ENCODE data around the gene REPS2. TPM values are rescaled to one million over a fixed set of nuclear protein-coding genes. Genes with fewer than 3 reads are reported as not detected.

REPS2 gene
- total RNA-seq, 1 donor from 2014 or later: not detected

DNA sequence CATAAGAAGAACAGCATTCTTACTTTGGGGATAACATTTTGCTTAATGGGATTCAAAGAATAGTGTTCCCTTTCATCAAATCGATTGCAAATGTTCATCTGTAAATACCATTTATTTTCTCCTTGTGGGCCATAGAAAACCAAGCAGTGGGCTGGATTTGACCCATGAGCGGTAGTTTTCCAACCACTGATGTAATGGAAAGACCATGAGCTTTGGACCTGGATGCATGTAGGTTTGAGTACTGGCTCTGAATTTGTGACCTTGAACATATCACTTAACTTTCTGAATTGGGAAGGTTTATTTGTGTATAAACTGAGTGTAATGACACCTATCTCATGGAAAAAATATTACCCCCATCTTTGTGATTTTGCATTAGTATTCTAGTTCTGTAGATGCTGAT lies 54.3 kb downstream of the REPS2 start:
- intact Hi-C loops (cut with micrococcal nuclease): no loop called here

- intact Hi-C loops (cut with micrococcal nuclease): no loop called here
These were observed 59.4 kb downstream of the REPS2 start for GRCh38 chrX:17005712-17006368.

- intact Hi-C loops (cut with micrococcal nuclease): no loop called here
These were observed 60.8 kb downstream of the REPS2 start for GRCh38 chrX:17007134-17007768.

- intact Hi-C loops (cut with micrococcal nuclease): no loop called here
These were observed 63.6 kb downstream of the REPS2 start for GRCh38 chrX:17009856-17010625.

DNA sequence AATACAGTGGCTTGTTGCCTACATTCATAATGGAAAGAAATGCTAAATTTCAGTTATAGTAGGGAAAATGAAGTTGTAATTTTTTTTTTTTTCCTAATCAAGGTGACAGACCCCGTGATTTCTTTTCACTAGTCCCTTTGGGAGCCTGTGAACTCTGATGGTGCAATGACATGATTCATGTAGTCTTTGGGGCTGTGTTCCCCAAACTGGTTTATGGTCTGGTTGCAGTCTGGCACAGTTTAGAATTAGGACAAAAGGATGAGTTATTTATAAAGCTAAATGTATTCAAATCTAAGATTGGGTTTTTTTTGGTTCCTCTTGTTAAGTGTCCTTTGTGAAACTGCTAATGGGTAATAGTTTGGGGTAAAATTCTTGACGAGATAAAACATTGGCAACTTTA lies 66.0 kb downstream of the REPS2 start:
- intact Hi-C loops (cut with micrococcal nuclease): no loop called here

GRCh38 chrX:17014216-17014615 lies 67.8 kb downstream of the REPS2 start:
- intact Hi-C loops (cut with micrococcal nuclease): no loop called here

DNA sequence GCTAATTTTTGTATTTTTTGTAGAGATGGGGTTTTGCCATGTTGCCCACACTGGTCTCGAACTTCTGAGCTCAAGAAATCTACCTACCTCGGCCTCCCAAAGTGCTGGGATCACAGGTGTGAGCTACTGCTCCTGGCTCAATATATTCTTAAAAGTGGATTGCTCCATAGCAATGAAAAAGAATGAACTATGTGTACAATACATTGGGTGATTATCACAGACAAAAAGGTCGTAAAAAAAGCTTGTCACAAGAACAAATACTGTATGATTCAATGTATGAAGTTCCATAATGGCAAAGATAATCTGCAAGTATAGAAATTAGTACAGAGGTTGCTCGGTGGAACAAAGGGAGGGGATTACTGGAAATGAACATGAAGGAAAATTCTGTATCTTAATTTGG lies 70.7 kb downstream of the REPS2 start:
- intact Hi-C loops (cut with micrococcal nuclease): no loop called here

- intact Hi-C loops (cut with micrococcal nuclease): no loop called here
These were observed 73.9 kb downstream of the REPS2 start for GRCh38 chrX:17020356-17020755.

DNA sequence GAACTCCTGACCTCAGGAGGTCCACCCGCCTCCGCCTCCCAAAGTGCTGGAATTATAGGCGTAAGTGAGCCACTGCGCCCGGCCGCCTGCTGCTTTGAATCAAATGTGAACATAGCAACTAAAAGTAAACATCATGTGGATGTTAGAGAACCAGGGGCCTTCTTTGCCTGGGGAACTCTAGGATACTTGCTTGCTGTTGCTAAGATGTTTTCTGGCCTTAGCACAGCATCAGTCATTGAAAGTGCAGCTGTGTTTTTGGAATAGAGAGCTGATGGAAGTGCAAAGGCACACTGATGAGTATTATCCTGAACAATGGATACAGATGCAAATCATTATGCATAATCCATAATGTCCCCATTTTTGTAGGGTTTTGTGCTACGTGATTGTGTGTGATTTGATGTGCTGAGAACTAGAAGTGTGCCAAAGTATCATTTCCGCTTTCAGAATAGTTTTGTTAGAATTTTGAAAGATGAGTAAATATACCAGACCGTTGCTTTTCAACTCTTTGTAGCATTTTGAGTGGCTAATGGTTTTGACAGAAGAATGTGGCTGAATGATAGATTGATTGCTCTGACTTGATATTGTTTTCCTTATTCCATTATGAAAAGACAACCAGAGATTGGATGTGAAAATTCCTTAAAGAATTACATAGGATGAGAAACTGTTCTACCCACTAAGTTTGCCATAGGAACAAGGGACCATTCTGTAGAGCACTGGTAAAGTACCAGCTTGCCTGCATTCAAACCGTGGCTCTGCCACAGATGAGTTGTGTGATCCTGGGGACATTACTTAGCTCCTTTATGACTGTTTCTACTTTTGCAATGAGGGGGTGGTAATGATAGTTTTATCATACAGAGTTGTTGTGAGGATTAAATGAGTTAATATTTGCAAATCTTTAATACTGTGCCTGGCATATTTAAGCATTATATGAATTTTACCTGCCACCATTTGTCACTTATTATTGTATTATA lies 74.7 kb downstream of the REPS2 start:
- intact Hi-C loops (cut with micrococcal nuclease): no loop called here

DNA sequence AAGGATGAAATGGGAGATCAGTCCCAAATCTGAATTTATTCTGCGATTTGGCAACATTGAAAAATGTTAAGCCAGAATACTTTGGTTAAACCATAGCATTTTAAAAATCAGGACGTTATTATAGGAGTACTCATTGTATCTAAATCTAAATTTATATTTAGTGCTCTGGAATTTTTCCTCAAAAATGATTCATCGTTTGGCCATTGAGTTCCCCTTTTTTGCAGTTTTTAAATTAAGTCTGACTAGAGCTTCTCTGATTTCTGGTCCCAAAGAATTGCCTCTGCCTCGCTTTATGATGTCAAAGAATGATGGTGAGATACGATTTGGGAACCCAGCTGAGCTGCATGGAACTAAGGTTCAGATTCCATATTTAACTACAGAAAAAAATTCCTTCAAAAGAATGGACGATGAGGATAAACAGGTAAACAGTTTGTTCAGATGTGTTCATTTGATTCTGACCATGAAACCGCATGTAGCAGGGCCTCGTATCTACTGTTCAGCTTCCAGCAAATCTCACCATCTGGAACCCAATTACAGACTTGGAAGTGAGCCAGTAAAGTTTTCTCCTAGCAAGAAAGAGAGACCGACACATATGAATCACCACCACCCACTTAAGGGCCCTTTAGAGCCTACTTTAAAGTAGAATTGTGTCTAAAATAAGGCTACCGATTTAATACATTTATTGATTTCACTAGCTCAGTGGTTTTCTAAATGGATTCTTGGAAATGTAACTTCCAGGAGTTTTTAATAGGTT lies 75.6 kb downstream of the REPS2 start:
- intact Hi-C loops (cut with micrococcal nuclease): no loop called here

DNA sequence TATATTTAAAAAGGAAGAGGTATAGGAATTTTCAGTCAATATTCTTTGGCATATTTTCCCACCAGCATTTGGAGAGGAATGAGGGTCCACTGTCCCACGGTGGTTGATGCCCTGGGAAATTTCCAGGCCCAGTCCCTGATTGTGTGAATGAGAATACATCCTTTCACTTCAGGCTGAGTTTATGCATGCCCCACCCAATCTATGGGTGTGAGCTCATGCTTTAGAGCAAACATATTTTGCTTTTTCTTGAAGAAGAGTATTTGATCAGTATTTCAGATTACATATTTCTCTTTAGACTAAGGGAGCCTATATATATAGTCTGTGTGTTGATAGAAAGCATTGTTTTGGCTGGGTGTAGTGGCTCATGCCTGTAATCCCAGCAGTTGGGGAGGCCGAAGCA lies 77.2 kb downstream of the REPS2 start:
- intact Hi-C loops (cut with micrococcal nuclease): no loop called here

DNA sequence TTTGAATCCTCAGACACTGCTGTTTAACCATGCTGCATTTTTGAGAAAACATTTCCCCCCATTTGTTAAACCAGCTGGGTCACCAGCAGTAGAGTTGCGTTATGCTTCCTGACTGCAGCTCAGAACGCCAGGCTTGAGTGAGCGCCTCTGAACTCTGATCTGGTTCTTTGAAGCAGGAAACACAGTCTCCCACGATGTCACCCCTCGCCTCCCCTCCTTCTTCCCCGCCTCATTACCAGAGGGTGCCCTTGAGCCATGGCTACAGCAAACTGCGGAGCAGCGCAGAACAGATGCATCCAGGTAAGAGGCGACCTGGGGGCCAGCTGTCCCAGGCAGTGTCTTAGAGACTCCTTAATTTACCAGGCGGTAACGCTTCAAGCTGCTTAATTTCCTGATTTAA lies 78.4 kb downstream of the REPS2 start:
- intact Hi-C loops (cut with micrococcal nuclease): no loop called here

DNA sequence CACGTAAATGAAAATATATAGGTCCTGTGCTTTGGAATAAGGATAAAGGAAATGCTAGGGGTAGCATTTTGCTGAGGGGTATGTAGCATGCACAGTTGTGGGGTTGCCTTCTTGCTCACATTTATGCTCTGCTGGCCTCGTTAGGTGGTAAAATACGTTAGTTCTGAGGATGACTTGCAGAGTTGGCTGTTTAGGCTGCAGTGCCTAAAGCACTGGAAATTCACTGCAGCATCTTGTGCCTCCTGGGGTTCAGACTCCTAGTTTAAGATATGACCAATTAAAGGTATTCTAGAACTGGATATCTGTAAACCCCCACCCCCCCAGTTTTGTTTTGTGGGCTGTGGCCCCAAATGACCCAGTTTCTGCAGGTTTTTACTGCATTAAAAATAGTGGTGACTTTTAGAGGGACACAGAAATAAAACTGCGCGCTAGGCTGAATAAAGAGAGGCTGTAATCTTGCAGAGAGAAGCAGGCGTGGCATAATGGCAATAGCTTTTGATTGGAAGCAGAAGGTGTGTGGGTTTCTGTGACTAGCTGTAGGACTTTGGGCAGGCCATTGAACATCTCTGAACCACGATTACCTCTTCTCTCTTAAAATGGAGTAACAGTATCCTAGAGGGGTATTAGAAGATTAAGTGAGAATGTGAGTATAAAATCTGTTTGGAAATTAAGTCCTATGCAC lies 79.3 kb downstream of the REPS2 start:
- intact Hi-C loops (cut with micrococcal nuclease): no loop called here

GRCh38 chrX:17027931-17028330 lies 81.5 kb downstream of the REPS2 start:
- intact Hi-C loops (cut with micrococcal nuclease): no loop called here

DNA sequence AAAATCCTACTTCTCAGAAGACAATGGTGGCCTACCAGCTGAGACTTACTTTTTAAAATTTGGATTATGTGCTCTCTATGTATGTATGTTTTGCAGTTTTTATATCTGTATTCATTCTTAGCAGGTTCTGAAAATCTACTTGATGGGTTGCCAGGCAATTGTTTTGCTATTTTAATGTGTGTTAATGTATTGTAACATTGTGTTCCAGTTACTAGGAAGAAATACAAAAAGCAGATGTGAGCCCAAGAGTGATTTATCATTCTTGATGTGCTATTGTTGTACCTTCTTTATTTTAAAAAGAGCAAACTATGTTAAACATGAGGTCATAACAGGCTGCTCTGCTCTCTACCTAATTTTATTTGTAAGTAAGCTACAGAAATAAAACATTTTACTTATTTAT lies 81.9 kb downstream of the REPS2 start:
- intact Hi-C loops (cut with micrococcal nuclease): no loop called here

DNA sequence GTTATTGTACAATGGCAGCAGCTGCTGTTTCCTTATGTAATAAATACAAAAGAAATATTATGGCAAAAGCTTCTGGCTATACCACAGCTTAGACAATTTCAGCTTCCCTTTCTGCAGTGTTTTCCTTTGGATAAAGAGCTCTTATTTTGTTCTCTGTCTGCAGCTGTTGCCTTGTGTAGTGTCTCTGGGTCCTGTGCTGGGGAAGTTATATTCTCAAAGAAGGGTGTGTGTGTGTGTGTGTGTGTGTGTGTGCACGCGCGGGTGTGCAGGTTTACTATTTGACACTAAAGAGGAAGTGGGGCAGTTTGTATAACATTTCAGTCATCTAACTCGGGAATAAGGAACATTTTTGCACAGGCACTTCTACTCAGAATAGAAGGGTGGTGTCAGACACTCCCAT lies 83.6 kb downstream of the REPS2 start:
- intact Hi-C loops (cut with micrococcal nuclease): no loop called here

GRCh38 chrX:17030580-17031270 lies 84.3 kb downstream of the REPS2 start:
- intact Hi-C loops (cut with micrococcal nuclease): no loop called here

DNA sequence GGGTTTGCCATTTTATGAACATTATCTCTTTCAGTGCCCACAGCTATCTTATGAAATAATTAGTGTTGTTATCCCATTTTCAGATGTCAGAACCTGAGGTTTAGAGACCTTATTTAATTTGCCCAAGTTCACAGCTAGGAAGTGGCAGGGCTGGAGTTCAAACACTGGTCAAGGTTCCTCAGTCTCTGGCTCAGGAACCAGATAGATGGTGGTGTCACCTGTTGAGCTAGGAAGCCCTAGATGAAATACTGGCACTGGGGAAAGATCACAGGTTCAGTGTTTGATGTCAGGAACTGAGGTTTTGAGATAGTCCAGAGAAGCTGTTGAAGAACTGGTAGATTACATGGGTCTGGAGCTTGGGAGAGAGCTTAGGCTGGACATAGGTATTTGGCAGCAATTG lies 85.4 kb downstream of the REPS2 start:
- intact Hi-C loops (cut with micrococcal nuclease): no loop called here

- intact Hi-C loops (cut with micrococcal nuclease): no loop called here
These were observed 85.9 kb downstream of the REPS2 start for GRCh38 chrX:17032351-17032750.

DNA sequence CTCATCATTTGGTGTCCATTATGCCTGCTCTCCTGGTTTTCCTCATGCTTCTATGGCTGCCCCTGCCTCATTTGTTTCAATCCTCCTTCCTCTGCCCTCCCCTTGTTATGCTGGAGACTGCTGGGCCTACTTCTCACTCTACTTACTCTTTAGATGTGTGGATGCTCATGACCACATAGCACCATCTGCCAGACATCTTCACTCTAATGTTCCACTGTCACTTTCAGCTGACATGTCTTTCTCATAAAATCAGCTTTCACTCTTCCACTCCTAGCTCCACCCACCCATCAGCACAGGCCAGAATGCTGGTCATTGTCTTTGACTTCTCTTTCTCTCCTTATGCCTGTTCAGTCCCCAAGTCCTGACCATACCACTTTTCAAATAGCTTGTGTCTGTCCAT lies 86.8 kb downstream of the REPS2 start:
- intact Hi-C loops (cut with micrococcal nuclease): no loop called here

All from T-helper 2 cell treated with Interferon-gamma antibody and Interleukin-4, amounts not matched to agents 100 ng/mL and 5 ng/mL, for 36 hours (primary cell).